ENCODE results near the gene ABCA4.

ABCA4 gene

DNA sequence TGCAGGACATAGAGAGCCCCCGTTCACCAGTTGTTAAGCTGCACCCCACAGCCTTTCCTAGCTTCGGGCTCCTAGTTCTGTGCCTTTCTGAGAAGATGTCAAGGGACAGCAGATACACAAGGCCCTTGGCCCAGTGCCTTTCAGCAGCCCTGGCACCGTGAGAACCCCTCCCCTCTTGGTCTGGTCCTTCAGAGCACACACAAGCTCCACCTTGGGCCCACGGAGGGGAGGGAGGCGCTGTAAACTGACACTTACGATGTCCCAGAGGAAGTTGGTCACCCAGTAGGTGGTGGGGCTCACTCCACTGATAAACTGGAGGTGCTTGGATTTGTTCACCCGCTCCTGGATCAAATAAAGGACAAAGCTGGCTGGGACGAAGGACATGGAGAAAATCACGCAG lies 101.6 kb downstream of the ABCA4 start:
- DNase-seq (ENCODE audit: insufficient read length, low spot score) (no peak), FAIRE-seq (no peak)
- TF ChIP-seq POLR2A (IDR thresholded peaks at IDR 0.05; ENCODE audit: low read depth, low read length) (no peak), PAX5 (IDR thresholded peaks at IDR 0.05; ENCODE audit: insufficient read depth, low read length, severe bottlenecking) (no peak), SPI1 (IDR thresholded peaks at IDR 0.05; ENCODE audit: low read depth, low read length) (no peak), POLR2AphosphoS5 (IDR thresholded peaks at IDR 0.05; ENCODE audit: low read depth, low read length) (no peak), POU2F2 (IDR thresholded peaks at IDR 0.05; ENCODE audit: low read depth, low read length) (no peak), TAF1 (IDR thresholded peaks at IDR 0.05; ENCODE audit: low read depth, low read length) (no peak)

DNA sequence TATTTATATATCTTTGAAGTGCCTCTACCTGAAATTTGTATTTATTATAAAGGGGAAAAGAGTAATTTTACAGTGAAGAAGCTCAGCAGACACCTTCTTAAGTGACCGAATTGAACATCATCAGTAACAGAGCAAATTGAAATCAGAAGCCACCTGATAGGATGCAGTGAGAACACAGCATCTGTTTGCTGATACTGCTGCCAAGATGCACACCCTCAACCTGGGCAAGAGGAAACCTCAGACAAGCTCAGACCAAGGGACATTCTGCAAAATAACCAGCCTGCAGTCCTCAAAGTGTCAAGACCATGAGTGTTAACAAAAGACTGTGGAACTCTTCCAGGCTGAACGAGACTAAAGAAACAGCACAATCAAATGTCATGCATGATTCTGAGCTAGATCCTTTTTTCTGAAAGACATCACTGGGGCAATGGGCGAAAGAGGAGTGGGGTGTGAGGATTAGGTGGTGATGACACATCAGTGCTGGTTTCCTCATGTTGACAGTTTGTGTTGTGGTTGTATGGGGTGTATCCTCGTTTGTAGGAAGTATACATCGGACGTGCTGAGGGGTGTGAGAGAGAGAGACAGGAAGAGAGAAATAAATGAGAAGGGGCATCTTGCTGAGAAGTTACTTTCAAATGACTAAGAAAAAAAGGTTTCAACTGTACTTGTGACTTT lies 103.7 kb downstream of the ABCA4 start:
- no peak for TF ChIP-seq POLR2A (IDR thresholded peaks at IDR 0.05; ENCODE audit: low read depth, low read length)
- TF ChIP-seq POLR2AphosphoS5 (IDR thresholded peaks at IDR 0.05; ENCODE audit: low read depth, low read length) = no peak
- TF ChIP-seq SPI1 (IDR thresholded peaks at IDR 0.05; ENCODE audit: low read depth, low read length) = no peak
- TF ChIP-seq POU2F2 (IDR thresholded peaks at IDR 0.05; ENCODE audit: low read depth, low read length) = no peak
- no peak for TF ChIP-seq PAX5 (IDR thresholded peaks at IDR 0.05; ENCODE audit: insufficient read depth, low read length, severe bottlenecking)
- no peak for TF ChIP-seq TAF1 (IDR thresholded peaks at IDR 0.05; ENCODE audit: low read depth, low read length)
- no peak for DNase-seq (ENCODE audit: insufficient read length, low spot score)
- no peak for FAIRE-seq

DNA sequence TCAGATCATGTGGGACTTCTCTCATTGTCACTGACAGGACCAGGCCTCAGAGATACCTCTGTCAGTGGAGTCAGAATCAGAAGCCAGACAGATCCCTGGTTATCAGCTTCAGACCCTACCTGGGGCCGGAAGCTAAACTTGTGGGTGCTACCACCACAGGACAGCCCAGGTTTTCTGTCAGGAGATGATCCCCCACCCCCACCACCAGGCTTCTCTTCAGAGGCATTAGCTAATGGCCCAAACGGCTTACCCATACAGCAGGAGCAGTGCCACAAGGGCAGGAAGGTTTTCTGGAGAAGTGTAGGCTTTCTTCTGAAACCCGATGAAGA lies 105.5 kb downstream of the ABCA4 start:
- FAIRE-seq (no peak), DNase-seq (ENCODE audit: insufficient read length, low spot score) (no peak)
- no peak for TF ChIP-seq PAX5 (IDR thresholded peaks at IDR 0.05; ENCODE audit: insufficient read depth, low read length, severe bottlenecking)
- TF ChIP-seq POLR2AphosphoS5 (IDR thresholded peaks at IDR 0.05; ENCODE audit: low read depth, low read length) = no peak
- no peak for TF ChIP-seq SPI1 (IDR thresholded peaks at IDR 0.05; ENCODE audit: low read depth, low read length)
- no peak for TF ChIP-seq POU2F2 (IDR thresholded peaks at IDR 0.05; ENCODE audit: low read depth, low read length)
- no peak for TF ChIP-seq POLR2A (IDR thresholded peaks at IDR 0.05; ENCODE audit: low read depth, low read length)
- TF ChIP-seq TAF1 (IDR thresholded peaks at IDR 0.05; ENCODE audit: low read depth, low read length) = no peak

DNA sequence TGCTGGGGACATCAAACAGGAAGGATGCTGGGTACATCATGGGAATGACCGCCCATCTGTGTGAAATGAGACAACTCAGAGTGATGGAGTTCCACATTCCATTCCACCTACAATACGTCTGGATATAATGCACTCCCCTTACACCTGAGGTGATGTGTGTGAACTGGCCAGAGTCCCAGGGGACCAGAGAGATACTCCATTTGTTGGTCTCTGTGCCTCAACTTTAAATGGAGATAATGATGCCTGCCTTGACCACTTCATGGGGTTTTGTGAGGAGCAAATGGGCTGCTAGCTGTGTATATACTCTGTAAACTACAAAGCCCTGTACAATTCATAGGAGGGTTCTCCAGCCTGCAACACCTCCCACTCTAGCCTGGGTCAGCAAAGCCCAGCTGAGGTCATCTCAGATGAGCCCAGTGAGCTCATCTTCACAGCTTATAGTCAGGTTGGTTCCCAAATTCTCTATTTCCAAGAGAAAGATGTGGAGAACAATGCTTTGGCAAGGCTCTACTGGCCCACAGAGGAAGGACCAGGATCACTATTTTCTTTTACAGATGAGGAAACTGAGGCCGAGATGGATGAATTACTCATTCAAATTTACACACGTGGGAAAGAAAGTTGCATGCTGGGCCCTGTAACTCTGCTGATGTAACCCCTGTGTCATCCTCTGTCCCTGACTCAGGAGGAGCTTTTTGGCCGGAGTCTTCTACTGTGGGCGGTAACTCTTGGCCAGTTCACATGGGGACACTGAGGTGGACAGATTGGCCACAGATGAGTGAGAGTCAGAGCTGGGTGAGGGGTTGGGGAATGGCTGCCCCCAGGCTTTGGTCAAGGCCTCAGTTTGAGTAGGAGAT lies 106.1 kb downstream of the ABCA4 start:
- no peak for FAIRE-seq

DNA sequence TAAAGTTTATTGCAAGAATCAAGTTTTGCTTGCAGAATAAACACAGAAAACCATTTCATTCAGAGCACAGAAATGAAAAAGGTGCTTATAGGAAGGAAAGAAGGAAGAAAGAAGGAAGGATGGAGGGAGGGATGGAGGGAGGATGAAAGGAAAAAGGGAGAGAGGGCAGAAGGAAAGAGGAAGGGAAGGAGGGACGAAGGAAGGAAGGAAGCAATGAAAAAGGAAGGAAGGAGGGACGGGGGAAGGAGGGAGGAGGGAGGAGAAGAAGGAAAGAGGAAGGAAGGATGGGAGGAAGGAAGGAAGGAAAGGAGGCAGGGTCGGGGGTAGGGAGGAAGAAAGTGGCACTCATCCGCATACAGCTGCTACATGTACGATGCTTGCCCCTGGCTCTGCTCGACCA lies 106.9 kb downstream of the ABCA4 start:
- FAIRE-seq (no peak), DNase-seq (ENCODE audit: insufficient read length, low spot score) (no peak)
- TF ChIP-seq PAX5 (IDR thresholded peaks at IDR 0.05; ENCODE audit: insufficient read depth, low read length, severe bottlenecking) (no peak), POLR2A (IDR thresholded peaks at IDR 0.05; ENCODE audit: low read depth, low read length) (no peak), POLR2AphosphoS5 (IDR thresholded peaks at IDR 0.05; ENCODE audit: low read depth, low read length) (no peak), SPI1 (IDR thresholded peaks at IDR 0.05; ENCODE audit: low read depth, low read length) (no peak), TAF1 (IDR thresholded peaks at IDR 0.05; ENCODE audit: low read depth, low read length) (no peak), POU2F2 (IDR thresholded peaks at IDR 0.05; ENCODE audit: low read depth, low read length) (no peak)

More for the DNA sequence above, 106.1 kb downstream of the ABCA4 start:
- DNase-seq (ENCODE audit: insufficient read length, low spot score) = no peak
- TF ChIP-seq POLR2AphosphoS5 (IDR thresholded peaks at IDR 0.05; ENCODE audit: low read depth, low read length) (no peak), PAX5 (IDR thresholded peaks at IDR 0.05; ENCODE audit: insufficient read depth, low read length, severe bottlenecking) (no peak)

DNA sequence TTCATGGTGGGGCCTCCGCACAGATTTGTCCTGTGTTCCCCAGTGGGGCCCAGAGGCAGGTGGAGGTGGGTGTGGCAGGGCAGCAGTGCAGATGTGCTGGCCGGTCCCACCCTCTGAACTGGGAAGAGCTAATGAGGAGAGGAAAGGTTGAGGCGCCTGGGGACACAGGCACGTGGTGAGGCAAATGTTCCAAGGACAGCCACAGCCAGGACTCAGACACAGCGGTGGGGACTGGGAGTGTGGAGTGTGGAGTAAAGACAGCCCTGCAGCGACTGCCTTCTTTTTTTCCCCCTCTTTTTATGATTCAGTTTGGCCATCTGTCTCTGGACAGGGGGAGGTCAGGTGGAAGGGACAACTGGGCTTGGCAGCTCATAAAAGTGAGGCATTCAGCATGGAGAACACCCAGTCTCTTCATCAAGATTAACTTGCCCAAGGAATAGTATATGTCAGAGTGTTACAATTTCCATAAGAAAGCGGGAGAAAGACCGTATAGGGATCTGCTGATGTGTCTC lies 107.5 kb downstream of the ABCA4 start:
- DNase-seq (ENCODE audit: insufficient read length, low spot score) (no peak), FAIRE-seq (no peak)
- no peak for TF ChIP-seq PAX5 (IDR thresholded peaks at IDR 0.05; ENCODE audit: insufficient read depth, low read length, severe bottlenecking)
- TF ChIP-seq POLR2A (IDR thresholded peaks at IDR 0.05; ENCODE audit: low read depth, low read length) = no peak

DNA sequence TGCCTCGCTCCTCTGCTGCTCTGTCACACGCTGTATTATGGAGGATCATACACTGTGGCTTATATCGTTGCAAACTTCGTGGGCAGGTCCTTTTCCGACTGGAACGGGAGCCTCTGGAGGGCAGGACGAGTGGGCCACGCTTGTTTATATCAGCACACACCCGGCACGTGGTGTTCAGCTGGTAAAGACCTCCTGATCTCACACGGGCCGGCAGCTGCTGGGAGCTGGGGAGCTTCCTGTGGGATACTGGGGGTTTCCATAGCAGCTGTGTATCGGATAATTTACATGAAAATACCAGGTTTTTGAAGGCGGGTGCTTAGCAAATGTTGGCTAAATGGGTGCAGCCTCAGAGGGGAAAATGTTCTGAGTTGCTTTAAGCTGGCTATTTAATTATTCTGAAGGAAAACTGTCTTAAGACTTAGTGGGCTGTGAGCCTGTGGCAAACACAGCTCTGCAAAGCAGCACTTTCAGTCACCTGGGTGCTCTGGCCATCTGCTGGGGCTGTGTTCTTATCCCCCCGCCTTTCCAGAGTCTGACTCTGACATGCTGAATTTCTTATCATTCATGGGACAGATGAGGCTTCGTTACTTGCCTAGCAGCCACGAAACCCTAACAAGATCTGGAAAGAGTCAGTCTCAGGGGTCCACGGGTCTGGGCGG lies 108.1 kb downstream of the ABCA4 start:
- DNase-seq (ENCODE audit: insufficient read length, low spot score) (no peak), FAIRE-seq (no peak)
- TF ChIP-seq TAF1 (IDR thresholded peaks at IDR 0.05; ENCODE audit: low read depth, low read length) (no peak), SPI1 (IDR thresholded peaks at IDR 0.05; ENCODE audit: low read depth, low read length) (no peak), POU2F2 (IDR thresholded peaks at IDR 0.05; ENCODE audit: low read depth, low read length) (no peak), POLR2A (IDR thresholded peaks at IDR 0.05; ENCODE audit: low read depth, low read length) (no peak), PAX5 (IDR thresholded peaks at IDR 0.05; ENCODE audit: insufficient read depth, low read length, severe bottlenecking) (no peak), POLR2AphosphoS5 (IDR thresholded peaks at IDR 0.05; ENCODE audit: low read depth, low read length) (no peak)

DNA sequence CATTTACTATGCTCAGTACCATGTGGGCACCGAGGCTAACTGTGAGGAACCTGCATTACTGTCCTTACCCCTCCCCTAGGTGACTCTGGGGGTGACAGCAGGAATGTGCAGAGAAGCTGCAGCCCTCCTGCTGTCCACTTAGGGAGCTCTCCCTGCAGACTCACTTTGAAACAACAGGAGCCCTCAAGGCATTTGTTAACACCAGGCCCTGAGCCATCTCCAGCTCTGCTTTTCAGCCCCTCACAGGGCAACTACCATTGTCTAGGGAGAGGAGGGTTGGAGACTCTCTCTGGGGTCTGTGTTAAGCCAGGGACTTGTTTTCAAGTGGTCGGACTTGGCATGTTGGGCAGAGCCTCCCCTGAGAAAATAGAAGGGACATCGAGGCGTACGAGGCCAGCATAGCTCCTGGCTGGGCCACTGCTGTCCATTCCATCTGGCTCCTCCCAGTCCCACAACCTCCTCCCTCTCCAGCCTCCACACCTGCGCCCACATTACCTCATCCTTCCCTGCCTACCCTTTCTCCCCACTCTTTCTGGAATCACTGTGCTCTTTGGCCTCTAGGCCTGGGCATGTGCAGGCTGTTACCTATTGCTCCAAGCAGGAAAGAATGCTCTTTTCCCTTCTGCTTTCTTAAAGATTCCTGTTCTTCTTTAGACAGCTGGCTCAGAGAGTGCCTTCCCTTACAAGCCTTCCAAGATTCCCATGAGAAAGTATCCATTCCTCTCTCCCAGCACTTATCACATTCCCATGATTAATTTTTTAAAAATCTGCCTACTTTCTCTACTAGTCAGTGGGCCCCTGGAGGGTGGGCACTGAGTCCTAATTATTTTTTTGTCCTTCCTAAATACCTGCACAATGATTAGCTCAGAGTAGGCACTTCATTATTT lies 109.0 kb downstream of the ABCA4 start:
- no peak for TF ChIP-seq TAF1 (IDR thresholded peaks at IDR 0.05; ENCODE audit: low read depth, low read length)
- no peak for TF ChIP-seq POLR2AphosphoS5 (IDR thresholded peaks at IDR 0.05; ENCODE audit: low read depth, low read length)
- TF ChIP-seq POLR2A (IDR thresholded peaks at IDR 0.05; ENCODE audit: low read depth, low read length) = no peak
- no peak for TF ChIP-seq POU2F2 (IDR thresholded peaks at IDR 0.05; ENCODE audit: low read depth, low read length)
- TF ChIP-seq PAX5 (IDR thresholded peaks at IDR 0.05; ENCODE audit: insufficient read depth, low read length, severe bottlenecking) = no peak
- TF ChIP-seq SPI1 (IDR thresholded peaks at IDR 0.05; ENCODE audit: low read depth, low read length) = no peak
- FAIRE-seq (no peak), DNase-seq (ENCODE audit: insufficient read length, low spot score) (no peak)

DNA sequence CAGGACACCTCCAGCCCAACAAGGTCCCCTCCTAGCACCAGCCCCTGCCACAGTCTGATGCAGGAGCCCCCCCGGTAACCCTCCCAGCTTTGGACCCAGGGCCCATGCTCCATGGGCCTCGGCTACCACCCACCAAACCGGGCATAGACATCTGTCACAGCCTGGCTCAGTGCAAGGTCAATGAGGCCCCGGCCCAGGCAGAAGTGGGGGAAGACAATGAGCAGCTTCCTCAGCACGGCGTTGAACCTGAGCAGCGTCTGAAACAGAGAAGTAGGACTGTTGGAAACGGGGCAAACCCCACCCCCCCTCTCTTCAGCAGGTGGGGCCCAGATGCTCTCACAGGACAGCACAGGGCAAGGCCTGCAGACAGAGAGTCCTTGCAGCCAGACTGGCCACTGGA lies 109.8 kb downstream of the ABCA4 start:
- TF ChIP-seq POLR2AphosphoS5 (IDR thresholded peaks at IDR 0.05; ENCODE audit: low read depth, low read length) = no peak
- TF ChIP-seq SPI1 (IDR thresholded peaks at IDR 0.05; ENCODE audit: low read depth, low read length) = no peak
- TF ChIP-seq TAF1 (IDR thresholded peaks at IDR 0.05; ENCODE audit: low read depth, low read length) = no peak
- no peak for TF ChIP-seq PAX5 (IDR thresholded peaks at IDR 0.05; ENCODE audit: insufficient read depth, low read length, severe bottlenecking)
- TF ChIP-seq POLR2A (IDR thresholded peaks at IDR 0.05; ENCODE audit: low read depth, low read length) = no peak
- no peak for TF ChIP-seq POU2F2 (IDR thresholded peaks at IDR 0.05; ENCODE audit: low read depth, low read length)
- no peak for FAIRE-seq
- DNase-seq (ENCODE audit: insufficient read length, low spot score) = no peak

Data from GM12891 (cell line).